GM12891 (cell line): Measurements from ENCODE around the gene CADM2.

Experiments used
- POLR2A ChIP-seq: IDR thresholded peaks from 2 replicates; pipeline ENCODE4 v1.6.1; 2011; ENCODE audit warnings: low read depth, low read length, control low read depth
- POLR2AphosphoS5 ChIP-seq: IDR thresholded peaks from 2 replicates; pipeline ENCODE4 v1.6.1; 2011; ENCODE audit warnings: low read depth, low read length, control low read depth
- SPI1 ChIP-seq: IDR thresholded peaks from 2 replicates; pipeline ENCODE4 v1.6.1; 2011; ENCODE audit warnings: low read depth, low read length, control low read depth
- TAF1 ChIP-seq: IDR thresholded peaks from 2 replicates; pipeline ENCODE4 v1.6.1; 2011; ENCODE audit warnings: low read depth, low read length, control low read depth

GRCh38 chr3:85697156-85697555, 738.4 kb downstream of the CADM2 start:
- TF ChIP-seq POLR2AphosphoS5 (no peak), POLR2A (no peak), TAF1 (no peak), SPI1 (no peak)
